Amniotic stem cell (primary cell): ENCODE results near the gene CCDC24.

ENCODE experiments used
- DNase-seq: peaks from one replicate; lab custom pipeline; 2025; lab: John Stamatoyannopoulos, UW

CCDC24 gene

GRCh38 chr1:43980255-43981134 is 10.9 kb upstream of the CCDC24 start:
- no peak for DNase-seq

DNA sequence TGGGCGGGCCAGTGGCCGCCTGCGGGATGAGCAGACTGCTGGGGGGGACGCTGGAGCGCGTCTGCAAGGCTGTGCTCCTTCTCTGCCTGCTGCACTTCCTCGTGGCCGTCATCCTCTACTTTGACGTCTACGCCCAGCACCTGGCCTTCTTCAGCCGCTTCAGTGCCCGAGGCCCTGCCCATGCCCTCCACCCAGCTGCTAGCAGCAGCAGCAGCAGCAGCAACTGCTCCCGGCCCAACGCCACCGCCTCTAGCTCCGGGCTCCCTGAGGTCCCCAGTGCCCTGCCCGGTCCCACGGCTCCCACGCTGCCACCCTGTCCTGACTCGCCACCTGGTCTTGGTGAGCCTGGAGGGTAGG is 10.3 kb upstream of the CCDC24 start:
- no peak for DNase-seq

DNA sequence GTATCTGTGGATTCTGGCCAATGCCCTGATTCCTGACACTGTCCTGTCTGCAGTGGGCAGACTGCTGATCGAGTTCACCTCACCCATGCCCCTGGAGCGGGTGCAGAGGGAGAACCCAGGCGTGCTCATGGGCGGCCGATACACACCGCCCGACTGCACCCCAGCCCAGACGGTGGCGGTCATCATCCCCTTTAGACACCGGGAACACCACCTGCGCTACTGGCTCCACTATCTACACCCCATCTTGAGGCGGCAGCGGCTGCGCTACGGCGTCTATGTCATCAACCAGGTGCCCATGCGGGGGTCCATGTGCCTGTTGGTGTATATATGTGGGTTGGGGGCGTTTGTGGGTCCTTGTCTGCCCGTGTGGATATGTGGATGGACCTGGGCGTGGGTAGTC is 9.8 kb upstream of the CCDC24 start:
- DNase-seq, result no peak

DNA sequence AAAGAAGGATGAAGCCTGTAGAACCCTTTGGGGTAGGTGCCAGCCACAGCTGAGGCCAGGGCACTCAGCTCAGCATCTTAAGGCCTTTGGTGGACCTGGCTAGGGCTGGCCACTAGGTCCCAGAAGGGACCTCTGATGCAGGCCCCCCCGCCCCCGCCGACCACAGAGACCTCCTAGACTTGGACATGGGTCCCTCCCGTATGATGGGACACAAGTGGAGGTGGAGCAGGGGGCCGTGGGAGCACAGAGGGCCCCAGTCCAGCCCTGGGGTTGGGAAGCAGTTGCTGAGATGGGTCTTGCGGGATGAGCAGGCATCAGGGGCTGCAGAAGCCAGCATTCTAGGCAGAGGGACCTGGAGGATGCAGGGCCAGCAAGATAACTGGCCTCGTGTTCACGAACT is 9.2 kb upstream of the CCDC24 start:
- DNase-seq, result no peak

DNA sequence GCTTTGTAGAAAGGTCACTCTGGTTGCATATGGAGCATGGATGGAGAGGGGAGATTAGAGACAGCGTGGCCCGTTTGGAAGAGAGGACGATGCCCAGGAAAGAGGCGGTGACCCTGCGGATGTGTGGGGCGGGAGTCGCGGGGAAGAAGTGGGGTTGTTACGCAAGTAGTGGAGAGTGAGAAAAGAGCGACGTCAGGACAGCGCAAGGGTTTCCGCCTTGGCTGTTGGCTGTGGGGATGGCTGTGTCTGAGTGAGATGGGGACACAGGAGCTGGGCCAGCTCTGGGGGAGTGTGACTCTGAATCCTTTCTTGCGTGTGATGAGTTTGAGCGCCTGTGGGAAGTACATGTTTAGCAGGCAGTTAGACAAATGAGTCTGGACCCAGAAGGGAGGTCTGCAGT is 8.6 kb upstream of the CCDC24 start:
- DNase-seq, result no peak

- no peak for DNase-seq
Measured at GRCh38 chr1:43983253-43983899, 8.0 kb upstream of the CCDC24 start.

DNA sequence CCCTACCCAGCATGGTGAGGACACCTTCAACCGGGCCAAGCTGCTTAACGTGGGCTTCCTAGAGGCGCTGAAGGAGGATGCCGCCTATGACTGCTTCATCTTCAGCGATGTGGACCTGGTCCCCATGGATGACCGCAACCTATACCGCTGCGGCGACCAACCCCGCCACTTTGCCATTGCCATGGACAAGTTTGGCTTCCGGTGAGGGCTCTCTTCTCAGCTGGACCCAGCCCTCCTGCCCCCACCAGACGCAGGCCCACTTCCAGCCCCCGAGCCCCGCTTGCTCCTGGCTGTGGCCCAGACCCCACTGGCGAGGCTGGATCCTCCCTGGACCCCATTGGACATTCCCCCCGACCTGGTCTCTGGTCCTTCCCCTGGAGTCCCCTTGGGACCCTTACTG is 6.5 kb upstream of the CCDC24 start:
- DNase-seq, result no peak

GRCh38 chr1:43985984-43986595 is 5.3 kb upstream of the CCDC24 start:
- no peak for DNase-seq

DNA sequence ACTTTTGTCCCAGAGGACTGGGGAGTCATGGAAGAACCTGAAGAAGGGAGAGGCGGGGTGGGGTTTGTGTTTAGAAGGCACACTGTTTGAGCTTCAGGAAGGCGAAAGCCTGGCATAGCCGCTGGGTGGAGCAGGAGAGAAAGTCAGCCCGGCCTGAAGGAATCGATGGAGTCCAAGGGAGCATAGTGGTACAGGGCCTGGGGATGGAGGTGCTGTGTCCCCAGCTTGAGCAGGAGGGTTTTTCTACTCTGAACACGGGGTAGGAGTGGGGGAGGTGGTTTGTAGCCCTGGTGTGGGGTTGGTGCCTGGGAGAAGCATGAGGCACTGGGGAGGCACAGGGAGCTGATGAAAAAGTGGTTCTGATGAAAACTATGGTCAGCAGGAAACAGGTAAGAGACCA is 4.7 kb upstream of the CCDC24 start:
- no peak for DNase-seq

DNA sequence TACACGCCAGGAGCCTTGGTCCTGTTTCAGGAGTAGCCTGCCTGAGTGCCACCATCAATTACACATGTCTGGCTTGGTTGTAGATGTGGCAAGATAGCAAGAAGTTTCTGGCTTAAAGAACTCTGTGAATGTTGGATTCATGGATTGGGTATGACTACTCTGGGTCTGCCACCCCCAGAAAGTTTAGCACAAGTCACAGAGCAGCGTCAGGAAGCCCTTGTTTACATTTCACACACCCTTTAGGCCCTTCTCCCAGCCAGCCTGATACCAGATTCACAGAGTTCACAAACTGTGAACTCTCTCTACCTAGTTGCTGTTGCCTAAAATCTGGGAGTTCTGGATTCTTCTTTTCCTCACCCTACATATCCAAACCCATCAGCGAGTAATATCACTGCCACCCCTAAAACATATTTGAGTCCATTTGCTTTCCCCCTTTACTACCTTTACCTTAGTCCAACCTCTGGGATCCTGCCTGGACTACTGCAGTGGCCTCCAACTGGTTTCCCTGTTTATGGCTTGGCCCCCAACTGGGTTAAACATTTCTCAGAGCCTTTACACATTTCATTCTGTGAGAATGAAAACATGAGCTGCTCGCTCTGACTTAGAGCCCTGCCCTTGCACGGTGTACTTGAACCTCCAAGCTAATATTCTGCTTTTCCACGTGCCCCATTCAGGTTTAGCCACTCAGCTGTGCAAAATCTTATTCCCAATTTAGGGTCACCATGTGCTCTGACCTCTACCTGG is 4.1 kb upstream of the CCDC24 start:
- no peak for DNase-seq

DNA sequence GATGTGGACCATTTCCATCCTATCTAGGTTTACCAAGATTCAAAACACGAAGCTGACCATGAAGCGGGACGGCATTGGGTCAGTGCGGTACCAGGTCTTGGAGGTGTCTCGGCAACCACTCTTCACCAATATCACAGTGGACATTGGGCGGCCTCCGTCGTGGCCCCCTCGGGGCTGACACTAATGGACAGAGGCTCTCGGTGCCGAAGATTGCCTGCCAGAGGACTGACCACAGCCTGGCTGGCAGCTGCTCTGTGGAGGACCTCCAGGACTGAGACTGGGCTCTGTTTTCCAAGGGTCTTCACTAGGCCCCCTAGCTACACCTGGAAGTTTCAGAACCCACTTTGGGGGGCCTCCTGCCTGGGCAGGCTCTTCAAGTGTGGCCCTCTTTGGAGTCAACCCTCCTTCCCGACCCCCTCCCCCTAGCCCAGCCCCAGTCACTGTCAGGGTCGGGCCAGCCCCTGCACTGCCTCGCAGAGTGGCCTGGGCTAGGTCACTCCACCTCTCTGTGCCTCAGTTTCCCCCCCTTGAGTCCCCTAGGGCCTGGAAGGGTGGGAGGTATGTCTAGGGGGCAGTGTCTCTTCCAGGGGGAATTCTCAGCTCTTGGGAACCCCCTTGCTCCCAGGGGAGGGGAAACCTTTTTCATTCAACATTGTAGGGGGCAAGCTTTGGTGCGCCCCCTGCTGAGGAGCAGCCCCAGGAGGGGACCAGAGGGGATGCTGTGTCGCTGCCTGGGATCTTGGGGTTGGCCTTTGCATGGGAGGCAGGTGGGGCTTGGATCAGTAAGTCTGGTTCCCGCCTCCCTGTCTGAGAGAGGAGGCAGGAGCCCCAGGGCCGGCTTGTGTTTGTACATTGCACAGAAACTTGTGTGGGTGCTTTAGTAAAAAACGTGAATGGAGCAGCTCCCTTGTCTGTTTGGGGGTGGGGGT is 864 bp upstream of the CCDC24 start:
- no peak for DNase-seq

- no peak for DNase-seq
Measured at GRCh38 chr1:43991200-43991475, 261 bp upstream of the CCDC24 start.

DNA sequence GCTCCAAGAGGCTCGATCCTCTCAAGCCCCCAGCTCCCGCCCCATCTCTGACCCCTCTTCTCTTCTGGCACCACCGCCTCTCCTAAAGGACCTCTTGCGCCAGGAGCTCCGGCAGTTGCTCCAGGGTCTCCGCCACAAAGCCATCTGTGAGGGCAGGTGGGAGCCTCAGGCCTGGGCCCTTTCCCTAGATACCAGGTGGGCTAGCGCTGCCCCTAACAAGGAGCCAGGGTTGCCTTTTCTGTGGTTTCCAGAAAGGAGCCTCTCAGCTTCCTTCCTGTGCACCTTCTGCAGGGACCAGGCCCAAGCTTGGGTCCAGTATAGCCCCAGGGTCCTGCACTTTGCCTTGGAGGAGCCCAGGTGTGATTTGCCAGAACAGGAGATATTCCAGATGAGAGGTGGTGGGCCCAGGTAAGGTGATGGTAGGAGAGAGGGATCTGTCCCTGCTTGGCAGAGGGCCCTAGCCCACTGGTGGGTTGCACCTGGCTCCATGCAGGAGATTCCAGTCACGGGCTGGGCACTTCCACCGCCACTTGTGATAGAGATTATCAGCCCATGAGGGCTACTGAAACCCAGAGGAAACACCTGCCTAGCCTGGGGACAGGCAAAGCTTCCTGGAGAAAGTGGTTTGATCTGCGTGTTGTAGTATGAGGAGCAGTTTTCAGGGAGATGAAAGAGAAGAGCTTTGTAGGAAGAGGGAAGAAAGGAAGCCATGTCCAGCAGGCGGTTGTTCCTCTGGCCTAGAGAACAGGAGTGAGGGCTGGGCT is 1.0 kb downstream of the CCDC24 start:
- no peak for DNase-seq

- DNase-seq, result no peak
Measured at GRCh38 chr1:43993206-43993914, 2.0 kb downstream of the CCDC24 start.

- DNase-seq, result no peak
Measured at GRCh38 chr1:43994071-43994470, 2.7 kb downstream of the CCDC24 start.

DNA sequence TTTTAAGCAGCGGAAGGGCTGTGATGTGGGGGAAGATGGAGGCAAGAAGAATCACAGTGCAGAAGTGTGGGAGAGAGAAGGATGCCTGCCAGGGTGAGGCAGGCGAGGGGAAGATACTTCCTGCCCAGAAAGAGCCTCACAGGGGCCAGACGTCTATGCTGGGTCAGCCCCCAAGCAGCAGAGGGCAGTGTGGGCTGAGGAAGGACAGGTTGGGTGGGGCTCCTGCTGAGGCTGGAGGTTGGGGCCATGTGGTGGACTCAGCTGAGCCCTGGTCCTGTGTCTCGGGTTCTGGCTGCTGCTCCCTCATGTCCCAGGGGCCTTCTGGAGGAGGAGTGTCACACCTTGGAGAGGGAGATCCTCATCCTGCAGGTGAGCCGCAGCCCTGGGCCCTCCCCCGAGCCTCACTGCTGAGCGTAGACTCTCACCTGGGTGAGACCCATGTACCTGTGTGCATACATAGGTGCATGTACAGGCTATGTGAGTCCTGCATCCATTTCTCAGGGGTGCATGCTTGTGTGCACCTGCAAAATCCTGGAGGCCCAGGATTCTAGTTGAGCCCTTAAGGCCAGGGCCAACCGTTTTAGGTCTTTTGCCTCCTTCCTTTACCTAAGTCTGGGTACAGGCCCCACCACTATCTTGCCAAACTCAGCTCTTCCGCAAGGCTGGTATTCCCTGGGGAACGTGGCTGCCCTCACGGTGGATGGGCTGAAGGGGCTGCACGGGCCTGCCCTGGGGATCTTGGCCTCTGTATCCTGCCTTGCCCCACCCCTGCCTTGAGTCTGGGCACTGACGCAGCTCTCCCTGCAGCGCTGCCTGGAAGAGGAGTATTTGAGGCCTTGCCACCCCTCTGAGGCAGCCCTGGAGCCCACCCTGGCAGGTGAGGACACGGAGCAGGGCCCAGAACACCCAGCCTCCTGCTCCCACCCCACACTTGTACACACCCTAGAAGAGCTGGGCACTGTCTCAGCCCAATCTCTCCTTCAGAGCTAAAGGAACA is 3.7 kb downstream of the CCDC24 start:
- no peak for DNase-seq

DNA sequence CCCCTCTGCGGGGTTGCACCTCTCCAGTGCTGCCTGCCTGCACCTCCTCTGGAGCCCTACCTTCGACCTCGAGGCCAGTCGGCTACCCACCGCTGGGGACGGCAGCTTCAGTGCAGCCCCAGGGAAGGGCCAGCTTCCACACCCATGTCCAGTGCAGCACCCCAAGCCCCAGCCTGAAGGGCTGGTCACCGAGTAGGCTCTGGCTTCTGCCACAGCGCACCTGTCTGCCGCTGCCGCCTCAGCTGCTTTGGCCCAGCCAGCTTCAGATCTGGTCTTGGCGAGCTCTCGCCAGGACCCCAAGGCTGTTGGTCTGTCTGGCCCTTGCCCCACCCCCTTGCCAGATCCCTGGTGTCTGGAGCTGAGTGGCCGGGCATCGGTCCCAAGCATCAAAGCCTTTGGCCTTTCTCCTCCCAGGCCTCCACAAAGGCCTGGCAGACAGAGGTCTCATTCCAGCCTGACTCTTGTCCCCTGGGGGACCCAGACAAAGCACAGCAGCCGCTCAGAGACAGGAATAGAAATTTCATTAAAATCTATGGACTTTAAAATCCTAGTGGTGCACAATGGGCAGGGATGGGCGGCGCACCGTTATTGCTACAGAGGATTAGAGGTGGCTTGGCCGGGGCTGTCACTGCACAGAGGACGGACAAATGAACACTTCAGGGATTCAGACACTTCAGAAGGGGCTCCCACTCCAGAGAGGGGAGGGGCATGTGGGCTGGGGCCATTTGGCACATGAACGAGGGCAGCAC is 4.8 kb downstream of the CCDC24 start:
- DNase-seq, result no peak

DNA sequence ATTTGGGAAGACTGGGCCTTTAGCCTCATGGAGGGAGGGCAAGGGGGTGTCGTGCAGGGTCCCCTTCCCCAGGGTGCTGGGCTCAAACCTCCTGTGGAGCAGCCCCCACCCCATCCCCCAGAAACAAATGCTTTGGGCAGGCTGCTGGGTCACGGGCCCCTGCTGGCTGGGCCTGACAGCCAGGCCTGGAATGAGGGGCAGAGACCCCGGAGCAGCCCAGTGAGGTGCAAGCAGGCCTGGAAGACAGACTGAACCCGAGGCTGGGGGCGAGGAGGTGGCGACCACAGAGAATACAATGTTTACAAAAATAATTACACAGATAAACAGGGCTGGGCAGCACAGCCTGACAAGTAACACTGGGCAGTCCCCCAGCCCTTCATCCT is 5.3 kb downstream of the CCDC24 start:
- no peak for DNase-seq
